CD14-positive monocyte (primary cell): ENCODE data around the gene TPX2. TPM values are rescaled to one million over a fixed set of nuclear protein-coding genes. Genes with fewer than 3 reads are reported as not detected.

Experiments used
- DNase-seq, 3 donors: peaks; one replicate each; pipeline ENCODE4 v3.0.0-alpha.2; 2011 to 2022
- H2AFZ ChIP-seq: 2 replicates; pipeline ENCODE4 v1.6.0; 2012; ENCODE audit warnings: mild to moderate bottlenecking, low read depth, low read length, inconsistent platforms; ENCODE audit not compliant: insufficient read depth, poor library complexity, severe bottlenecking
- H3K27ac ChIP-seq, 2 donors: 1 replicate in 1 of 2; 2 replicates in 1 of 2; pipeline ENCODE4 v1.5.1; 2012 to 2013; ENCODE audit warnings: low read length in 2 of 2, control low read depth in 1 of 2, inconsistent platforms in 1 of 2, low read depth in 1 of 2, mild to moderate bottlenecking in 1 of 2
- H3K27me3 ChIP-seq, 2 donors: one replicate each; pipeline versions ENCODE4 v1.6.0 to v1.6.1; 2011 to 2013; ENCODE audit warnings: low read length in 2 of 2; ENCODE audit not compliant: control insufficient read depth in 2 of 2, insufficient read depth in 2 of 2
- H3K36me3 ChIP-seq, 2 donors: replicated peaks in 1 of 2; 1 replicate in 1 of 2; 2 replicates in 1 of 2; pipeline versions ENCODE4 v1.5.1 to v1.6.1; 2012 to 2013; ENCODE audit warnings: low read length in 2 of 2, control low read depth in 1 of 2, inconsistent platforms in 1 of 2, mild to moderate bottlenecking in 1 of 2; ENCODE audit not compliant: insufficient read depth in 2 of 2, control insufficient read depth in 1 of 2
- H3K4me1 ChIP-seq, 2 donors: 1 replicate in 1 of 2; 2 replicates in 1 of 2; pipeline versions ENCODE4 v1.5.1 to v1.6.1; 2012 to 2013; ENCODE audit warnings: low read length in 2 of 2, control low read depth in 1 of 2, inconsistent platforms in 1 of 2, mild to moderate bottlenecking in 1 of 2, moderate library complexity in 1 of 2; ENCODE audit not compliant: insufficient read depth in 2 of 2, control insufficient read depth in 1 of 2
- H3K4me2 ChIP-seq: replicated peaks from 2 replicates; pipeline ENCODE3; 2012; ENCODE audit warnings: low read length, moderate library complexity, mild to moderate bottlenecking; ENCODE audit not compliant: poor library complexity, severe bottlenecking; ENCODE audit errors: extremely low read depth
- H3K4me3 ChIP-seq, 3 experiments: fragments of 200-600 bp in 1 of 3; sonication (generic) in 1 of 3; replicated peaks in 1 of 3; 1 replicate in 2 of 3; 2 replicates in 1 of 3; pipeline ENCODE4 v1.5.1; 2011 to 2013; ENCODE audit warnings: low read length in 3 of 3, mild to moderate bottlenecking in 3 of 3, control low read depth in 2 of 3, low read depth in 2 of 3, inconsistent platforms in 1 of 3, moderate library complexity in 1 of 3
- H3K79me2 ChIP-seq: 2 replicates; pipeline ENCODE4 v1.6.0; 2012; ENCODE audit warnings: mild to moderate bottlenecking, control low read depth, inconsistent platforms, low read length, moderate library complexity; ENCODE audit not compliant: insufficient read depth
- H3K9ac ChIP-seq: 2 replicates; pipeline ENCODE4 v1.6.0; 2017; ENCODE audit warnings: low read length, mild to moderate bottlenecking; ENCODE audit not compliant: insufficient read depth, poor library complexity, severe bottlenecking
- H3K9me3 ChIP-seq, 2 donors: replicated peaks in 1 of 2; 1 replicate in 1 of 2; 2 replicates in 1 of 2; pipeline versions ENCODE4 v1.5.1 to v1.6.1; 2012 to 2013; ENCODE audit warnings: low read length in 2 of 2, control low read depth in 1 of 2; ENCODE audit not compliant: control insufficient read depth in 1 of 2, insufficient read depth in 1 of 2
- H4K20me1 ChIP-seq: 2 replicates; pipeline ENCODE4 v1.6.0; 2012; ENCODE audit warnings: mild to moderate bottlenecking, low read length, control low read depth, moderate library complexity; ENCODE audit not compliant: insufficient read depth
- H3K27ac Mint-ChIP-seq, 7 donors: one replicate each; pipeline ENCODE4 v1.8.0; 2020; ENCODE audit warnings: mild to moderate bottlenecking in 7 of 7, mixed read lengths in 7 of 7, moderate library complexity in 6 of 7, inconsistent platforms in 2 of 7
- H3K27me3 Mint-ChIP-seq, 3 donors: one replicate each; pipeline ENCODE4 v1.8.0; 2021 to 2022; ENCODE audit warnings: low read depth in 3 of 3, mild to moderate bottlenecking in 3 of 3, mixed read lengths in 3 of 3, moderate library complexity in 3 of 3, inconsistent platforms in 1 of 3
- H3K36me3 Mint-ChIP-seq, 2 donors: one replicate each; pipeline ENCODE4 v1.8.0; 2020; ENCODE audit warnings: mixed read lengths in 2 of 2, inconsistent platforms in 1 of 2, mild to moderate bottlenecking in 1 of 2
- H3K4me1 Mint-ChIP-seq: one replicate; pipeline ENCODE4 v1.8.0; 2020; ENCODE audit warnings: mild to moderate bottlenecking, mixed read lengths
- H3K4me3 Mint-ChIP-seq, 2 donors: one replicate each; pipeline ENCODE4 v1.8.0; 2020; ENCODE audit warnings: mild to moderate bottlenecking in 2 of 2, mixed read lengths in 2 of 2, moderate library complexity in 1 of 2
- H3K9me3 Mint-ChIP-seq, 7 donors: one replicate each; pipeline ENCODE4 v1.8.0; 2020 to 2022; ENCODE audit warnings: mixed read lengths in 7 of 7, mild to moderate bottlenecking in 6 of 7, moderate library complexity in 6 of 7, inconsistent platforms in 2 of 7
- CTCF ChIP-seq: fragments of 200-600 bp; IDR thresholded peaks from one replicate; pipeline ENCODE4 v1.8.0; 2022; ENCODE audit warnings: antibody characterized with exemption, mild to moderate bottlenecking
- WGBS: methylation state at CpG from one replicate; pipeline ENCODE4 v1.1.5; 2013; ENCODE audit warnings: missing lambda C conversion rate; ENCODE audit not compliant: insufficient coverage; 5-methylcytosine and 5-hydroxymethylcytosine counted together
- intact Hi-C, 2 donors: fragments of 100-400 bp; cut with micrococcal nuclease; formaldehyde crosslinking; loops; one replicate each; pipeline versions ENCODE4 v1.15.0 to v1.15.1; 2023
- polyA plus RNA-seq, 3 donors: library from polyadenylated mRNA; depleted of rRNA in 1 of 3; unstranded in 2 of 3; stranded (reverse) in 1 of 3; fragments of 300-500 nt in 2 of 3; fragments of >200 nt in 1 of 3; fragmentation: Illumina TruSeq in 2 of 3; gene quantifications; 1 replicate in 2 of 3; 2 replicates in 1 of 3; pipeline ENCODE4 v1.2.3, GENCODE V29; 2012 to 2021

TPX2 gene
- polyA plus RNA-seq, 3 donors, result 0.06 TPM; not detected in 2

GRCh38 chr20:31840906-31841816 lies 102.1 kb downstream of the TPX2 start:
- H3K9me3 Mint-ChIP-seq, result peaks cover 0 to 2% (median 0%) of the 10 kb centered on the region in 7 donors
- no peaks in the 10 kb centered on the region for H3K4me1 Mint-ChIP-seq
- TF ChIP-seq CTCF, result no peak
- H3K27ac ChIP-seq, result no peak overlapping the region
- peaks cover 0 to 31% of the 10 kb centered on the region in 2 donors for H3K27me3 ChIP-seq
- no peaks in the 10 kb centered on the region for H3K36me3 Mint-ChIP-seq
- no peak overlapping the region for H2AFZ ChIP-seq
- no peak overlapping the region for H3K4me3 Mint-ChIP-seq
- no peak overlapping the region for H3K4me2 ChIP-seq
- WGBS, result 89% methylated on average over 8 of the region's 15 CpGs
- H3K79me2 ChIP-seq, result no peaks in the 10 kb centered on the region
- no peaks in the 10 kb centered on the region for H3K9me3 ChIP-seq
- H3K36me3 ChIP-seq, result no peaks in the 10 kb centered on the region
- intact Hi-C loops, result no loop called here
- peak overlapping the region in 1 of 7 donors; percentile 35 for H3K27ac Mint-ChIP-seq
- no peak overlapping the region for H3K4me3 ChIP-seq
- H3K27me3 Mint-ChIP-seq, result peaks cover 8 to 16% (median 13%) of the 10 kb centered on the region in 3 donors
- no peaks in the 10 kb centered on the region for H4K20me1 ChIP-seq
- no peak overlapping the region for H3K9ac ChIP-seq
- no peak for DNase-seq
- H3K4me1 ChIP-seq, result peaks cover 31 to 37% of the 10 kb centered on the region in 2 donors

GRCh38 chr20:31841928-31842327 lies 102.8 kb downstream of the TPX2 start:
- peaks cover 23 to 29% of the 10 kb centered on the region in 2 donors for H3K4me1 ChIP-seq
- no peak for TF ChIP-seq CTCF
- H3K4me1 Mint-ChIP-seq, result no peaks in the 10 kb centered on the region

More at GRCh38 chr20:31841928-31842327, 102.8 kb downstream of the TPX2 start:
- DNase-seq, result no peak
- Histone ChIP-seq H3K79me2 (no peaks in the 10 kb centered on the region), H3K9ac (no peak overlapping the region), H3K27ac (no peak overlapping the region), H3K4me2 (no peak overlapping the region), H4K20me1 (no peaks in the 10 kb centered on the region), H3K36me3 (no peaks in the 10 kb centered on the region), H3K27me3 (peaks cover 0 to 31% of the 10 kb centered on the region in 2 donors), H3K9me3 (no peaks in the 10 kb centered on the region), H2AFZ (no peak overlapping the region), H3K4me3 (no peak overlapping the region)
- intact Hi-C loops, result no loop called here
- 87% methylated on average over 4 of the region's 8 CpGs for WGBS
- Mint-ChIP-seq H3K9me3 (peaks cover 0 to 2% (median 0%) of the 10 kb centered on the region in 7 donors), H3K36me3 (no peaks in the 10 kb centered on the region), H3K27ac (no peak overlapping the region), H3K27me3 (peaks cover 8 to 16% (median 9%) of the 10 kb centered on the region in 3 donors), H3K4me3 (no peak overlapping the region)
